Mesodermal cell (in vitro differentiated cells): ENCODE data around the gene PRICKLE1.

Experiments
- H3K27ac ChIP-seq: 2 replicates; pipeline ENCODE4 v1.7.0; 2013; ENCODE audit warnings: mild to moderate bottlenecking, low read depth, low read length, moderate library complexity; ENCODE audit not compliant: severe bottlenecking
- H3K36me3 ChIP-seq: 2 replicates; pipeline ENCODE4 v1.7.1; 2013; ENCODE audit warnings: mild to moderate bottlenecking, low read length, moderate library complexity; ENCODE audit not compliant: control insufficient read depth, insufficient read depth
- H3K4me1 ChIP-seq: one replicate; pipeline ENCODE4 v1.7.1; 2013; ENCODE audit warnings: mild to moderate bottlenecking, low read length; ENCODE audit not compliant: insufficient read depth, control insufficient read depth, poor library complexity, severe bottlenecking
- H3K4me3 ChIP-seq: 2 replicates; pipeline ENCODE4 v1.7.0; 2013; ENCODE audit warnings: low read length, control low read depth, mild to moderate bottlenecking; ENCODE audit not compliant: insufficient read depth, poor library complexity, severe bottlenecking; ENCODE audit errors: extremely low read depth
- H3K9me3 ChIP-seq: 2 replicates; pipeline ENCODE4 v1.7.1; 2013; ENCODE audit warnings: mild to moderate bottlenecking, low read length, moderate library complexity; ENCODE audit not compliant: control insufficient read depth
- WGBS, 2 experiments: methylation state at CpG; one replicate each; pipeline ENCODE4 v1.1.5; 2013; ENCODE audit warnings: missing lambda C conversion rate in 2 of 2; ENCODE audit not compliant: insufficient coverage in 2 of 2; 5-methylcytosine and 5-hydroxymethylcytosine counted together

The PRICKLE1 gene

DNA sequence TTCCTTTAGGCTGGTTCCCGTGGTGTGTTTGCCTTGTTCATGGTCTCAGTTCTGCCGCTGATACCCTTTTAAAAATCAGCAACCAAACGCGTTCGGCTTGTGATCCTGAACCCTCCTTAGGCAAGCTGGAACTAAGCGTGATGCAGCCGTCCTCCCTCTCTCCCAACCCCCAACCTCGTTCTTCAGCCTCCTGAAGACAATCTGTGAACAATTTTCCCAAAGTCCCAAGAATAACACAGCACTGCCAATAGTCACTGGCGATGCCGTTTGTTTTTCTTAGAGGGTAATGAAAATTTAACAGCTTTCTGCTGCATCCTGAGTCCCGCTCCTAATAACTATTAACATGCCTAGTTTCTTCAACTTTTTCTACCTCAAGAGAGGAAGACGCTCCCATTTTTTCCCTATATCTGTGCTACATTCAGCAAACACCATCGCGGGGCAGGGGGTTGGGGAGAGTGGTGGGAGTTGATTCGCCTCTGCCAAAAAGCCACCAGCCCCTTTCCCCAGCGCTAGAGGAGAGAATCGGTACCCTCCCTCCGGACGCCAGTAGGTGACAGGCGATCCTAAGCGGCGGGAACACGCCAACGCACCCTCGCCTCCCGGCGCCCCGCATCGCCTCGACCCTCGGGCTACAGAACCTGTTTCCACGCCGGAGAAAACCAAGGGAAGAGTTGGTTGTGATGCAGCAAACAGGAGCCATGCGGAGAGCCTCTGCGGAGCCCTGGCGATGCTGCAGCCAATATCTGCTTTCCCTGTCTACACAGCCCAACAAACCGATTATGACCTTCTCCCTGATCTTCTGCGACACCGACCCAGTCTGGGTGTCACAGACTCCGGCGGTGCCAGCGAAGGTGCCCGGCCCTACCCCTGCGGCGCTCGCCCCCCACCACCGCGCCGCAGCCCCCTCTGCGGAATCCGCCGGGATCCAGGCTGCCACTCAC, 752 bp downstream of the PRICKLE1 start:
- WGBS, 2 experiments, result 4% methylated on average over 33 to 43 of the region's 52 CpGs
- Histone ChIP-seq H3K36me3 (peaks cover 6% of the 10 kb centered on the region), H3K9me3 (no peaks in the 10 kb centered on the region), H3K27ac (peak overlapping the region; percentile 57), H3K4me1 (peaks cover 26% of the 10 kb centered on the region), H3K4me3 (peak overlapping the region; percentile 86)

DNA sequence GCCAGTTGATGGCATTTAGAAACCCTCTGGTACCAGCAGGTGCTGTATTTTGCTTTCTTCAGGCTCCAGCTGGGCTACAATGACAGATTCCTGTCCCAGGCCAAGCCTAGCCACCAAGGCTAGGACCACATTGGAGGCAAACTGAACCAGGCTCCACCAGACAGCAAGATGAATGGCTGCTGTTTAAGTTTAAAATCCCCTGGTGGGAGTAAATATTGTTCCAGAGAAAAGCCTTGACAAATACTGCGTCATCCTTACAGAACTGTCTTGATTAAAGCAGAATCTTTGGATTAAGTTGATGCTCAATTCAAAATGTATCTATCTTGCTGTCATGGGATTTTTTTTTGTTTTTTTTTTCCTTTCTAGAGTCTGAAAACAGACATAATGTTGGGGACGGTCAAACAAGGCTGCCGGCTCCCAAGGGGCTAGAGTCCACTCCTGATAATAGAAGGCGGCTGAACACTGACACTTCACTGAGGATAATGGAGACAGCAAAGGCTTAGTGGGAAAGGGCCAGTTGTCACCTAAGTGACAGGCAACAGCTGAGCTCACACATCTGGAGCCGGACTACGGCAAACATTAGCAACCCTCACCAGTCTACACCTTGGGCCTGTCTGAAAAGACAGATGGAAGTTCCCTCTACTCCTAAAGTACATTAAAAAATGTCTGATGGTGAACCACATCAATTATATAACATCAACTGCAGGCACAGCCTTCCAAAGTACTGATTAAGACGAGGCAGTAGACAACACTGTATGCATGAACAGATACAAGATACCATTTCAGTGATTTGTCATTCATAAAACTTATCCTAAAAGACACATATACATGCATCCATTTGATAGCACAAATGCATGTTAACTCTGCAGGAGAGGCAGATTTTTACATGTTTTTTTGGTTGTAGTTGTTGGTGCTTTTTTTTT, 1.7 kb downstream of the PRICKLE1 start:
- H3K27ac ChIP-seq, result peak overlapping the region; percentile 41
- peaks cover 6% of the 10 kb centered on the region for H3K36me3 ChIP-seq
- WGBS, 2 experiments, result 64 to 82% methylated on average over 5 to 7 of the region's 7 CpGs
- peaks cover 26% of the 10 kb centered on the region for H3K4me1 ChIP-seq
- no peaks in the 10 kb centered on the region for H3K9me3 ChIP-seq
- peak overlapping the region; percentile 86 for H3K4me3 ChIP-seq

GRCh38 chr12:42586268-42586667, 3.3 kb downstream of the PRICKLE1 start:
- peaks cover 26% of the 10 kb centered on the region for H3K4me1 ChIP-seq
- no peaks in the 10 kb centered on the region for H3K9me3 ChIP-seq
- H3K27ac ChIP-seq, result no peak overlapping the region
- H3K4me3 ChIP-seq, result no peak overlapping the region
- H3K36me3 ChIP-seq, result peaks cover 6% of the 10 kb centered on the region
- no CpG with 5 or more reads among the region's 1 CpG for WGBS, 2 experiments

DNA sequence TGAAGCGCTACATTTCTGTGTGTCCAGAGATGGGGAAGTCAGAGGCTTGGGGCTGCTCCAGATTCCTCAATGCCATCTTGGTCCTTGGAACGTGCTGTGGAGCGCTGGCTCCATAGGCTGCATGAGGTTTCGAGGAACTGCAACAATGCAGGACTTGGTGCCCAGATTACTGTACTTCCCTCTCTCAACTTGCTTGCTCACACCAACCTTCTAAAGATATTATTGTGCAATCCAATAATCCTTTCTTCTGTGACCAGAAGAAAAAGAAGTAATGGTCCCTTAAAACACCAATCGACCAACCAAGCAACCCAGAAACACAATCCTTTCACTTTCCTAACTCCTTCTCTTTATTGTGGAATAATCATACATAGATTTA, 3.7 kb downstream of the PRICKLE1 start:
- no peak overlapping the region for H3K4me3 ChIP-seq
- peaks cover 26% of the 10 kb centered on the region for H3K4me1 ChIP-seq
- no peaks in the 10 kb centered on the region for H3K9me3 ChIP-seq
- H3K27ac ChIP-seq, result no peak overlapping the region
- WGBS, 2 experiments, result 89 to 100% methylated on average over 4 of the region's 5 CpGs
- peaks cover 6% of the 10 kb centered on the region for H3K36me3 ChIP-seq

DNA sequence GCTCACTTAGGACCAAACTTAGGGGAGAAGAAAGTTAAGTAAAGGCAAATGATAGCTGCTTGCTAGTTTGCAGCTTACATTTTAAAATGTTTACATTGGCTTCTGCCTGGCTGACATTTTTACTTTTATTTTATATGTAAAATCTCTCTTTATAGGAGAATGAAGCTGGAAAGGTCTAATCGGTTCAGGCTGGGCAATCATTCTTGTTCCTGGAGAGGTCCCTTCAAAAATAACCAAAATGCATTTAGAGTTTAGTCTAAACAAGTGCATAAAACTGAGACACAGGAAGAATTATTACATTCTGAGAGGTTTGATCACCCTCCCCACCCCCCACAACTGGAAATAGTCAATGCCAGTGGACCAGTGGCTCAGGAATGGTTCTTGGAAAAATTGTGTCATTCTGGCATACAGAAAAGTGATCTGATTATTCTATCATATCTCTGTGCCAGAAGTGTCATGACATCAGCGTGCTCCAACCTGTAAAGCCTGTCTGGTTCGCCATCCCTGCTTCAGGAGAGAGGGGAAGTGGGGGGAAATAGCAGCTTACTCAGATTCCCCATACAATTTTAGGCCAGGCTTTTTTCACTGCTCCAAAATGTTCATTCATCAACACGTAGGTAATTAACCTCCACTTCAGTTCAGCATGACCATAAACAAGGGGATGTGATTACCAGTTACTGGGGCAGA, 4.2 kb downstream of the PRICKLE1 start:
- Histone ChIP-seq H3K4me1 (peaks cover 26% of the 10 kb centered on the region), H3K4me3 (no peak overlapping the region), H3K36me3 (peaks cover 6% of the 10 kb centered on the region), H3K9me3 (no peaks in the 10 kb centered on the region), H3K27ac (no peak overlapping the region)
- 90% methylated on average over 2 of the region's 4 CpGs; no CpG with 5 or more reads in 1 of the 2 experiments for WGBS, 2 experiments

- Histone ChIP-seq H3K4me1 (peaks cover 26% of the 10 kb centered on the region), H3K36me3 (peaks cover 6% of the 10 kb centered on the region), H3K9me3 (no peaks in the 10 kb centered on the region), H3K27ac (no peak overlapping the region), H3K4me3 (no peak overlapping the region)
- WGBS, 2 experiments, result 90 to 100% methylated on average over 3 to 4 of the region's 6 CpGs
Observed at GRCh38 chr12:42584651-42585111, 4.9 kb downstream of the PRICKLE1 start.

DNA sequence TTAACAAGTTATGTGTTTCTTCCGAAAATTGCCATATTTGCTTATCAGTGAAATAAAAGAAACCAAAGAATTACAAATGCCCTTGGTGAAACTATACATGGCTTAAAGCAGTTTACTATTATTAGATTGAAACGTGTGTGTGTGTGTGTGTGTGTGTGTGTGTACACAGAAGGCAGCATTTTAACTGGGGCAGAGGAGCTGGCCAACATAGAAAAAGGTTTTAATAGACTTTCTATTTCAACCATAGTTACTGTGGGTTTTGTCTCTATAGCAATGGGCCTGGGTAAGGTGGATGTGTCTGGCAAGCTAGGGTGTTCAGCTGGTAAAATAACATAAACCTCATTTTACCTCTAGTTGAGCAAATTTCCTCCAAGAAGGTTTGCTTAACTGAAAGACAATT, 6.5 kb downstream of the PRICKLE1 start:
- Histone ChIP-seq H3K9me3 (no peaks in the 10 kb centered on the region), H3K4me3 (no peak overlapping the region), H3K4me1 (peaks cover 20% of the 10 kb centered on the region), H3K36me3 (peaks cover 6% of the 10 kb centered on the region), H3K27ac (no peak overlapping the region)
- no CpG with 5 or more reads among the region's 2 CpGs for WGBS, 2 experiments

DNA sequence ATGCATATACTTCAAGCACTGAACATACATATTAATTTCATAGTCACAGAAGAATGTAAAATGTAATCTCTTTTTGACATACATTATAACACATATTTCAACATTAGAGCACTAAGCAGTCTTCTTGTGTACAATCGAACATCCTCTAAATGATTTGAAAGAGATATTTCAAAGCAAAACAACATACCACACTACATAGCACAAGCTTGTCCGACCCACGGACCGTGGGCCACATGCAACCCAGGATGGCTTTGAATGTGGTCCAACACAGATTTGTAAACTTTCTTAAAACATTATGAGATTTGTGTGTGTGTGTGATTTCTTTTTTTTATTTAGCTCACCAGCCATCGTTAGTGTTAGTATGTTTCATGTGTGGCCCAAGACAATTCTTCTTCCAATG, 7.0 kb downstream of the PRICKLE1 start:
- peaks cover 15% of the 10 kb centered on the region for H3K4me1 ChIP-seq
- no peaks in the 10 kb centered on the region for H3K9me3 ChIP-seq
- H3K4me3 ChIP-seq, result no peak overlapping the region
- H3K36me3 ChIP-seq, result peaks cover 6% of the 10 kb centered on the region
- 100% methylated on average over 1 of the region's 5 CpGs; no CpG with 5 or more reads in 1 of the 2 experiments for WGBS, 2 experiments
- no peak overlapping the region for H3K27ac ChIP-seq

GRCh38 chr12:42582050-42582449, 7.5 kb downstream of the PRICKLE1 start:
- peaks cover 6% of the 10 kb centered on the region for H3K36me3 ChIP-seq
- no peak overlapping the region for H3K4me3 ChIP-seq
- WGBS, 2 experiments, result 67% methylated on average over 1 of the region's 1 CpG; no CpG with 5 or more reads in 1 of the 2 experiments
- no peaks in the 10 kb centered on the region for H3K9me3 ChIP-seq
- peaks cover 11% of the 10 kb centered on the region for H3K4me1 ChIP-seq
- H3K27ac ChIP-seq, result no peak overlapping the region

GRCh38 chr12:42576374-42576773, 13.2 kb downstream of the PRICKLE1 start:
- 57 to 77% methylated on average over 1 to 2 of the region's 5 CpGs for WGBS, 2 experiments
- no peak overlapping the region for H3K27ac ChIP-seq
- no peaks in the 10 kb centered on the region for H3K9me3 ChIP-seq
- H3K4me1 ChIP-seq, result no peaks in the 10 kb centered on the region
- no peaks in the 10 kb centered on the region for H3K36me3 ChIP-seq
- H3K4me3 ChIP-seq, result no peak overlapping the region
